HTERT RPE-1 (cell line): ENCODE measurements around the gene BRD9.
"Not testable (repeated sequence)": the region's sequence is repeated elsewhere in the genome, so short reads cannot be mapped to it uniquely, and the experiment has no call there.

Source experiments
- in situ Hi-C: fragments of 300-500 bp; cut with MboI; formaldehyde crosslinking; loops from 4 replicates; pipeline ENCODE4 v1.14.3; 2020; ENCODE audit warnings: low sequenced_read_pairs

The BRD9 gene

DNA sequence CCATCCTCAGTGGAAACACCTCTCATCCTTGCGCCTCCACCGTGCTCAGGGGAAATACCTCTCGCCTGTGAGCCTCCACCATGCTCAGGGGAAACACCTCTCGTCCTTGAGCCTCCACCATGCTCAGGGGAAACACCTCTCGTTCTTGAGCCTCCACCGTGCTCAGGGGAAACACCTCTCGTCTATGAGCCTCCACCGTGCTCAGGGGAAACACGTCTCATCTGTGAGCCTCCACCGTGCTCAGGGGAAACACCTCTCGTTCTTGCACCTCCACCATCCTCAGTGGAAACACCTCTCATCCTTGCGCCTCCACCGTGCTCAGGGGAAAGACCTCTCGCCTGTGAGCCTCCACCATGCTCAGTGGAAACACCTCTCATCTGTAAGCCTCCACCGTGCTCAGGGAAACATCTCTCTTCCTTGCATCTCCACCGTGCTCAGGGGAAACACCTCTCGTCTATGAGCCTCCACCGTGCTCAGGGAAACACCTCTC, 46.0 kb downstream of the BRD9 start:
- in situ Hi-C loops, result not testable (repeated sequence)

DNA sequence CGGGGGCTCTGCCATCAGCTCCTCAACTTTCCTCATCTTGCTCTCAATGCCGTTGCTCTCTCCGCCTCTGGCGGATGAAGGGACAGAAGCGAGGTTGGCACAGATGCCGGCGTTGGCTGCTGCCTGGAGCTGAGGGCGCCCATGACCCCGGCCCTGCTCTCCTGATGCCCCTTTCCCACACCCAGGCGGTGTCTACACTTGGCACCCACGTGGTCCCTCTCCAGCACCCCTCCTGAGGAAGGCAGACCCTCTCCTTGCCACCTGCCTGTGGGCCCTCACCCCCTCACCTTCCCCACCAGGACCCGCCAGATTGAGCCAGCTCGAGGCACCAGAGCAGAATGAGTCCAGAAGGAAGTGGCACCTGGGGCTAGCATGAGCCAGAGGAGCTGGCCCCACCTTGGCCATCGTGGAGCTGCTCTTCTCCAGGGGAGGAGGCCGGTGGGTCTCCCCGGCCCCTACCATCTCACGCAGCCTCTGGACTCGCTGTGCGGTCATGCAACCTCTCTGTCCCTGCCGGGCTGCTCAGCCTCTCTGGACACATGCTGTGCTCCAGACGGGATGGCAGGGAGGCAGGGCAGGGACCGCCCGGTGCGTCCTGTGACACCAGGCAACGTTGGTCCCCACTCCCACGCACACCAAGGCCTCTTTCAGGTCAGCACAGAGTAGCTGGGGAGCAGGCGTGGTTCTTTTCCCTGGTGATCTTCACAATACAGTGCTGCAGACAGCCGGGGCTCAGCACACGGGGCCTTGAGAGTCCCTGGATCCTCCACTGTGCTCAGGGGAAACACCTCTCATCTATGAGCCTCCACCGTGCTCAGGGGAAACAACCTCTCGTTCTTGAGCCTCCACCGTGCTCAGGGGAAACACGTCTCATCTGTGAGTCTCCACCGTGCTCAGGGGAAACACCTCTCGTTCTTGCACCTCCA, 46.7 kb downstream of the BRD9 start:
- in situ Hi-C loops, result not testable (repeated sequence)

DNA sequence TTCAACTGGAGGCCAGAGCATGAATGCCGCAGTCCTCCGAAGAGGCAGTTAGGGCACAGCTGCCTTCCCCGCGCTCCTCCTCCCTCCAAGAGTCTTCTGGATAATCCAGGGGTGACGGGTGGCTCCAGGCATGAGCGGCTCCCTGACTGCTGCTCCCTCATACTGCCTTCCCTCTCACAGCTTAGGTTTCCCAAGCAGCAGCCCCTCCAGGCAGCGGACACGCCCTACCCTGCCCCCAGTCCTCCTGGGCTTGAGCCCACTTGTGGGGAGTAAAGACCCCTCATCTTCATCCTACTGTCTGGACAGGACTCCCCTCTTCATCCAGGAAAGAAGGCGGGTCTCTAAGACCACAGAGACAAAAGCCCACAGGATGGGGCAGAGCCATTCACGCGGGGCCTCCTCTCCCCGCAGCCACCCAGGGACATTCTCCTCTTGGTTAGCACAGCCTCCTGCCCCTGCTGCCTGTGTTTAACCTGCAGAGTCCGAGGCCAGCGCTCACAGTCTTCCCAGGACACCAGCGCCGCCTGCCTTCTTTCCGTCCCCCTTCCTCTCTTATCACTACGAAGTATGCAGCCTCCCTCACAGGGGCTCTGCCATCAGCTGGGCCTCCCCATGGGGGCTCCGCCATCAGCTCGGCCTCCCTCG, 47.4 kb downstream of the BRD9 start:
- in situ Hi-C loops, result not testable (repeated sequence)

DNA sequence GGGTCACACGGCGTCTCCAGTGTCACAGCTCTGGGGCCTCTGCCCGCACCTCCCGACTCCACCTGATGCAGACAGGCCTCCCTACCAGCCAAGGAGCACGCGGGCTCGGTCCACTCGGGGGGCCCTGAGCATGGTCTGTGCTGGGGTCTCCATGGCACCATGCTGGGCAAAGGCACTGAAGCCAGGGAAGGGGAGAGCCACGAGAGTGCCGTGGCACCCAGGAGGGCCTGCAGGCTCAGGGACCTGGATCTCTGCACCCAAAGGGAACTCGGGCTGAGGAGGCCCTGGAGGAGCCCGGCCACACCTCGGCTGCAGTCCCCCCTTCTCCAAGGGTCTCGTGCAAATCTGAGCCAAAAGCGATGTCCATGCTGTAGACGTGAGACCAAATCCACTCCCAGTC, 48.2 kb downstream of the BRD9 start:
- in situ Hi-C loops, result not testable (repeated sequence)

DNA sequence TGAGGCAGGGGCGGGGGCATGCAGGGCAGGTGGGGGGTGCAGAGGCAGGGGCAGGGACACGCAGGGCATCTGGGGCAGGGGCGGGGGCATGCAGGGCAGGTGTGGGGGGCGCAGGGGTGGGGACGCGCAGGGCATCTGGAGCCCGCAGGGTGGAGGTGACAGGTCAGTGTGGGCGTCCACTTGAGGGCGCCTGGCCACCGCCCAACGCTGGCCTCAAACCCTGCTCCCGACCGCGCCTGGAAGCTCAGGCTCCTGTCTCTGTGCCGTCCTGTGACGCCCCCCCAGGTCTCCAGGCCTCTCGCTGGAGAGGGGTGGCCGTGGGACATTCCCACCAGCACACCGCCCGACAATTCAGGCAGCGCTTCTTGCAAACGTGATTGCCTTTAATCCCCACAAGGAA, 48.7 kb downstream of the BRD9 start:
- in situ Hi-C loops, result not testable (repeated sequence)

DNA sequence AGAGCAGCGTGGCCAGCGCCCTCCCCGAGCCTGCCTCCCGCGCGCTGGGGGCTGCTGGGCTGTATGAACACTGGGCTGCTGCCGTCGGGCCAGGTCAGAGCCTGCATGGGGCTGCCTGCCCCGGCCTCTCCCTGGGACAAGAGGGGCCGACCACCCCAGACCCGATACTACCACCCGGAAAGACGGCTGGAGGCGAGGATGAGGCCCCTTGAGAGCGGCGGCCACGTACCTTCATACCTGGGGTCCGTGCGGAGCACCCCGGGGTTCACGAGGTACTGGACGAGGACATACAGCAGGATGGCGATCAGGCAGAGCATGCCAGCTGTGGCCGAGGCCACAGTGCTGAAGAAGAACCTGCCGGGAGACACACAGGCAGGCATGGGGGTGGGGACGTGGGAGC, 49.2 kb downstream of the BRD9 start:
- in situ Hi-C loops, result not testable (repeated sequence)

DNA sequence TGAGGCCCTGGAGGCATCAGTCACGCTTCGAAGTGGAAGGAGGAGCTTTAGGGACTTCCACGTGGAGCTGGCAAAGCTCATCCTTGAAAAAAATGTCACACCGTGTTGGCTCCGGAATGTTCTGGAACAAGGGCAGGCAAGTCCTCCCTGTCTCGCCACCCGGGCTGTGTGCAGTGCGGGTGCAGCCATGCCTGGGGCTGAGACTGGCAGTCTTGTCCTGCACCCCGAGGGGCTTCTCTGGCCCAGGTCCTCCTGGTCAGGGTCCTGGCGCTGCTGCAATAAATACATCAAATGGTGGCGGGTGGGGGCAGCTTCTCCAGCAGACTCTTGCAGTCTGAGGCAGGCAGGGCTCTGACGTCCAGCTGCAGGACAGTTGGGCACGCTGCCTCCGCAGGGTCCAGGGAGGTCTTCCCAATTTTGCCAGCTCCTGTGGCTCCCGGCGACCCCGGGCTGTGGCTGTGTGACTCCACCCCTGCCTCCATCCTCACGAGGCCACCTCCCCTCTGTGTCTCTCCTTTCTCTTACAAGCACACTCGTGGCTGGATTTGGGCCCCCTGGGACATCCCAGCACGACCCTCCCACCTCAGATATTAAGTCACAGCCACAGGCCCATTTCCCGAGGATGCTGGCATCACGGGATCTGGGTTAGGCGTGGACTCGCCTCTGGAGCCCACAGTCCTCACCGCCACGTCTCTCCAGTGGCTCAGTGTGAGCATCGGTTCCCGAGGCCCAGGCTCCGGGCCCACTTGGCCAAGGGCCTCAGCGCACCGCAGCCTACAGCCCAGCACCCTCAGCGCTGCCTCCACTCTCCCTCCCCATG, 50.0 kb downstream of the BRD9 start:
- in situ Hi-C loops, result not testable (repeated sequence)

DNA sequence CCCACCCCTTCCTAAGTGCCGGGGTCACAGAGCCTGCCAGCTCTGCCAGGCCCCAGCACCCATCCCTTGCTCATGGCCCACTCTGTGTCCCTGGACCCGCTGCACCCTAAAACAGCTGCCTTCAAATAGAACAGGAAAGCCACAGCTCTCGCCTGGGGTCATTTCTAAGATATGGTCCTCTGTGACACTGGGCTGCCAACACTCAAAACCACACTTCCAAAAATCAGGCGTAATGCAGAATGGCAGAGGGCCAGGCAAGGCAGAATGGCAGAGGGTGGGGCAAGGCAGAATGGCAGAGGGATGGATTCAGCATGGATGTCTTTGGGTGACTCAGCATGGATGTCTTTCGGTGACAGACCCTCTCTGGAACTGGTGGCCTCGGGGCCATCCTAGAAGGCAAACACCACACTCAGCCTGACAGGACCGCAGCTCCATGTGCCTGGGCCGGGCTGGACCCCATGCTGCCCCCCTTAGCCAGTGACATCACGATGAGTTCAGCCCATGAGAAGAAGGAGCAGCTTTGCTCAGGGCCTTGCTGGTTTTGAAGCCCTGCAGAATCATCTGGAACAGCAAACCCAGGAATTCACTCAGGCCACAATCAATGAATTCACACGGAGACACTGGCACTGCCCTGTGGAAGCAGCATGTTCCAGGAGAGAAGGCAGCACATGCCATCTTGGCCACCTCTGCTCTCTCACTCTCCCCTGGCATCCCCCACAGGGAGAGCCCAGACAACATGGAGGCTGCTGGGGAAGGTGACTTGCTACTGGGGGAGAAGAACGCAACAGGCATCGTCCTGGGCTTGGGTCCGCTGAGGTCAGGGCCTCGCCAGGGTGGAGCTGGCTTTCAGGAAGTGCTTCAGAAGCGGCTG, 50.8 kb downstream of the BRD9 start:
- in situ Hi-C loops, result not testable (repeated sequence)

DNA sequence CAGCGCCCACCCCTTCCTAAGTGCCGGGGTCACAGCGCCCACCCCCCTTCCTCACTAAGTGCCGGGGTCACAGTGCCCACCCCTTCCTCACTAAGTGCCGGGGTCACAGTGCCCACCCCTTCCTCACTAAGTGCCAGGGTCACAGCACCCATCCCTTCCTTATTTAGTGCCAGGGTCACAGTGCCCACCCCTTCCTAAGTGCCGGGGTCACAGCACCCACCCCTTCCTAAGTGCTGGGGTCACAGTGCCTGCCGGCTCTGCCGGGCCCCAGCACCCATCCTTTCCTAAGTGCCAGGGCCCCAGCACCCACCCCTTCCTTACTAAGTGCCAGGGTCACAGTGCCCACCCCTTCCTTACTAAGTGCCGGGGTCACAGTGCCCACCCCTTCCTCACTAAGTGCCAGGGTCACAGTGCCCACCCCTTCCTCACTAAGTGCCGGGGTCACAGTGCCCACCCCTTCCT, 51.6 kb downstream of the BRD9 start:
- in situ Hi-C loops, result not testable (repeated sequence)

DNA sequence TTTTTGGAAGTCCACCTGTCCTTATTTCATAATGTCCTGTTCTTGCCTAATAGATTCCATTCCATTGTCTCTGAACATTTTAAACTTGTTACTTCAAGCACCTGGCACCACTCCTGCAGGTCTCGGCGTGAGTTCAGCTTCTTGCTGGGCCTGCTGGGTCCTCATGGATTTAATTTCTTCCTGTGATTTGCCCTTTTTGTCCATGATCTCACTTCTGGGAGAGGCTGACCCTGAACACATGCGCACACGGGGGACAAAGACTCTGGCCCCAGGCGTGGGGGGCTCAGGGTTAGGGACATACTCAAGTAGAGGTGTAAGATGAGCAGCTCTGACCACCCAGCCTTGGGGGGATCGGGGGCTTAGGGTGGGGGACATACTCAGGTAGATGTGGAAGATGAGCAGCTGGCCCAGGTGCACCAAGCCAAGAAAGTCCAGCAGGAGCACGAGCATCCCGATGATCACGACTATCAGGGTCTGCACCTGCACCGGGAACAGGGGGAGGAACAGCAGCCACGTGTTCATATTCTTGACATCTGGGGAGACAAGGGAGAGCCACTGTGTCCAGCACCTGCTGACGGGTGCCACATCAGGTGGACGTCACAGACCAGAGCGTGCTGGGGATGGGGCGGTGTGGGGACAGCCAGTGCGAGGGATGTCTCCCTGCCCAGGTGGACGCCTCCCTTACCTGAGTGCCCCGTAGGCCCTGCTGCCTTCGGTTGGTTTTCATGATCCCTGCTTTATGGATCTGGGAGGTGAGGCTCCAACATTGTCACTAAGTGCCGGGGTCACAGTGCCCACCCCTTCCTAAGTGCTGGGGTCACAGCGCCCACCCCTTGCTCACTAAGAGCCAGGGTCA, 52.3 kb downstream of the BRD9 start:
- in situ Hi-C loops, result not testable (repeated sequence)

DNA sequence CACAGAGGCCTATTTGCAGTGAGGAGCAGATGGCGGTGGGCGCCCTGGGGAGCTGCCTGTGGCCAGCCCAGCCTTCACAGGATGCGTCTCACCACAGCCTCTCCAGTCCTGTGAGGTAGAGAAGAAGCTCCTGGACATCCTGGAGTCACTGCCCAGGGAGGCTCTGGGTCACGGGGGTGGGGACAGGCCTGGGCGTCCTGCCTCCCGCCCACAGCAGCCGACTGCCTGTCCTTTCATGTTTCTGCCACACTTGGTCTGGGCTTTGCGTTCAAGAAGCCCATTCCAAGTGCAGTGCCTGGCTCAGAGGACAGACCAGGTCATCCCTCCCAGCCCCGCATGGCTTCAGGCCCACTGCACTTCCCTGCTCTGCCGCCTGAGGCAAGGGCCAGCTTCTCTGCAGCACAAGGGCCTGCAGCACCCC, 54.2 kb downstream of the BRD9 start:
- in situ Hi-C loops, result not testable (repeated sequence)

DNA sequence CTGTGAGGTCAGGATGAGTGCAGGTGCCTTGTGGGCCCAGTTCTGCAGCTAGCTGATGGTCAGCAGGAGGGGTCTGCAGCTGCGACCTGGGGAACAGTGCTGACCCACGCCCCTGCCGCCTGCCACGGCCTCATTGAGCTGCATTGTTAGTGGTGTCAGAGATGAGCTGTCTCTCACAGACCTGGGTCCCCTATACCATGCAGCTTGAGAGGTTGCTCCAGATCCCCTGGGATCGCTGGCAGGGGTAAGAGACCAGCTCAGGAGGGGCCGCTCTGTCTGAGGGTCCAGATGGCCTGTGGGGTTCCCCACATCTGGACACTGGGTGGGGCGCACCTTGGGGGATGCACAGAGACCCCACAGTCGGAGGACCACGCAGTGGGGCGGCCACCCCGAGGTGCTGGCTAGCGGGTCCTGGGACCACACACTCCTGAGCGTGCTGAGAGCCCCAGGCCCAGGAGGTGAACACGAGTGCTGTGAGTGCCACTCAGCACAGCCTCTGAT, 54.9 kb downstream of the BRD9 start:
- in situ Hi-C loops, result not testable (repeated sequence)

DNA sequence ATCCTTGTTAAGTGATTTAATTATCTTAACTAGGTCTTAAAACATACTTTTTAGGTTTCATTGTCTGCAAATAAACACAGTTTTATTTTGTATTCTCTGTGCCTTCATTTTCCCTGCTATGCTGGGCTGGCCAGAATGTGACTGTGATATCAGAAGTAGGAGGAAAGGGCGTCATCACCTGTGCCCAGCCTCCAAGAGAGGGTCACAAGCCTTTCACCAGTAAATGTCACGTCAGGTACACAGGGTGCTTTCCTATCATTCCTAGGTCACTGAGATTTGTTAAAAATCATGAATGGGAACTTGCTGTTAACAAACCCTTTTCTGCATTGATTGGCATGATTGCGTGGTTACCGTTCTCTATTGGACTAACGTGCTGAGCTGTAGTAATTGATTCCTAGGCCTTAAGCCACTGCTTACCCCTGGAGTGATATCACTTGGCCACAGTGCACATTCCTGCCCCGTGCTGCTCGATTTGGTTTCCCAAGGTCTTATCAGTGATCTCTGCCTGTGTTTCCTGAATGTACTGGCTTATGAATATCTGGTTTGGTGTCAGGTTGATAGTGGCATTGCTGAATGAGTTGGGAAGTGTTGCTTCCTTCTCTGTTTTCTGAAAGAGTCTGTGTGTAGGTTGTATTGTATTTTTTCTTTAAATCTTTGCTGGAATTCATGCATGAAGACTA, 56.5 kb downstream of the BRD9 start:
- in situ Hi-C loops, result not testable (repeated sequence)

DNA sequence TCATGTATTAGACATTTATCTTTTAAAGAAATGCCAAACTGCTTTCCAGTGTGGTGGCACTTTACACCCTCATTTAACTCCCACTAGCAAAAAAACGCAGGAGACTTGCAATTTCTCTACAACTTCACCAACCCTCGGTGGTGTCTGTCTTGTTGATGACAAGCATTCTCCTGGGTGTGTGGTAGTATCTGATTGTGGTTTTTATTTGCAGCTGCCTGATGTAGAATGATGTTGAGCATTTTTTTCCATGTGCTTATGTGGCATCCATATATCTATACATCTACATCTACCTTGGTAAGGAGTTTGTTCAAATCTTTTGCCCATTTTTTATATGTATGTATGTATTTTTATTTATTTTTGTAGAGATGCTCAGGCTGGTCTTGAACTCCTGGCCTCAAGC, 58.6 kb downstream of the BRD9 start:
- in situ Hi-C loops, result not testable (repeated sequence)

DNA sequence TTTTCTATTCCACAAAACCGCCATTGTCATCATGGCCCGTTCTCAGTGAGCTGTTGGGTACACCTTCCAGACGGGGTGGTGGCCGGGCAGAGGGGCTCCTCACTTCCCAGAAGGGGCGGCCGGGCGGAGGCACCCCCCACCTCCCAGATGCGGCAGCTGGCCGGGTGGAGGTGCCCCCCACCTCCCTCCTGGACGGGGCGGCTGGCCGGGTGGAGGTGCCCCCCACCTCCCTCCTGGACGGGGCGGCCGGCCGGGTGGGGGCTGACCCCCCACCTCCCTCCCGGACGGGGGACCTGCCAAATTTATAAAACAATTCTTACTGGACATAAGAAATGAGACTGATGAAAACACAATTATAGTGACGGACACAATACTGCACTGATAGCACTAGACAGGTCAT, 64.4 kb downstream of the BRD9 start:
- in situ Hi-C loops, result not testable (repeated sequence)

DNA sequence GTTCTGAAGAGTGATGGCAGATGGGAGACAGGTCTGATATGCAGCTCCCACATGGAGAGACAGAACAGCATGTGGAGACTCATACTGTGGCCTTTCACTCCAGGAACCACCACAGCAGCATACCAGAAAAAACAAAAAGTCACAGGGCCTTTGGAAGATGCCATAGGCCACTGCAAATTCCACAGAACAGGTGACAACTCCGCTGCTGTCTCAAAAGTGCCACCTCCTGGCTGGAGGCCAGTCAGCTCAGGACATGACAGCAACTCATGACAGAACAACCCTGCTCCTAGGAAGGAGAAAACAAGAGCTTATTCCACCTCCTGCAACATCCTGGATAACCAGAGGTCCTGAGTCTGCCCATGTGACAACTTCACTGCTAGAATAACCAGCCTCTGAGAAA, 67.1 kb downstream of the BRD9 start:
- in situ Hi-C loops, result not testable (repeated sequence)

DNA sequence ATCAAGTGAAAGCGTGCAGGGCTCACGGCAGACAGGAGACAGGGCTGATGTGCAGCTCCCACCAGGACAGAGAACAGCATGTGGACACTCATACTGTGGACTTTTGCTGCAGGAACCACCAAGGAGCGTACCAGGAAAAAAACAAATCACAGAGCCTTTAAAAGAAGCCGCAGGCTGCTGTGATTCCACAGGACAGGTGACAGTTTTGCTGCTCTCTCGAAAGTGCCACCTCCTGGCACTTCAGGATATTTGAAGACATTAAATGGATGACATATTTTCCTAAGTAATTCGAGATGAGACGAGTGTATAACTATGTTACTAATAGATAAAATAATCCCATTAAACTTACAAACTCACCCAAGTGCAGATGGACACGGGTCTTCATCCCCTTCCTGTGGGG, 71.1 kb downstream of the BRD9 start:
- in situ Hi-C loops, result no loop called here

DNA sequence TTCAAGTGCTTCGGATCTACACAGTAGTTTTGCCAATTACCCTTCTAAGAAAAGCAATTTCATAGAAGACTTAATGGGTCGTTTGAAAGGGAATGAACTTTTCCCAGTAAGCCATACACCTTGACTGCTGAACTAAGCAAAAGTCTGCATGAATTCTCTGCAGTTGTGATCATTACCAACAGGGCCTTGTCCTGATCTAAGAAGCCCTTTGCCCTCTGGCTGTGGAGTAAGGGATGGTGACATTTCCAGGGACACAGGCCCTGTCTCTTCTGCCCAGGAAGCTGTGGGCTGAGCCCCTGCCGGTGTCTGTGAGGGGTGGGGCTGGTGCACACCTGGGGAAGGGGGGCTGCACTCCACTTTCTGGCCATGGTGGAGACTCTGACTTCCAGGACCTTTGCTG, 72.4 kb downstream of the BRD9 start:
- in situ Hi-C loops, result no loop called here
